Activated naive CD8-positive, alpha-beta T cell treated with anti-CD3 and anti-CD28 coated beads, Interleukin-2, amount 50 U/mL, for 16 hours (primary cell): ENCODE results near the gene AKAP13.

Experiments used
- DNase-seq: peaks from one replicate; pipeline ENCODE4 v3.0.0-alpha.2; 2020; ENCODE audit warnings: low read depth, low spot score

AKAP13 gene

DNA sequence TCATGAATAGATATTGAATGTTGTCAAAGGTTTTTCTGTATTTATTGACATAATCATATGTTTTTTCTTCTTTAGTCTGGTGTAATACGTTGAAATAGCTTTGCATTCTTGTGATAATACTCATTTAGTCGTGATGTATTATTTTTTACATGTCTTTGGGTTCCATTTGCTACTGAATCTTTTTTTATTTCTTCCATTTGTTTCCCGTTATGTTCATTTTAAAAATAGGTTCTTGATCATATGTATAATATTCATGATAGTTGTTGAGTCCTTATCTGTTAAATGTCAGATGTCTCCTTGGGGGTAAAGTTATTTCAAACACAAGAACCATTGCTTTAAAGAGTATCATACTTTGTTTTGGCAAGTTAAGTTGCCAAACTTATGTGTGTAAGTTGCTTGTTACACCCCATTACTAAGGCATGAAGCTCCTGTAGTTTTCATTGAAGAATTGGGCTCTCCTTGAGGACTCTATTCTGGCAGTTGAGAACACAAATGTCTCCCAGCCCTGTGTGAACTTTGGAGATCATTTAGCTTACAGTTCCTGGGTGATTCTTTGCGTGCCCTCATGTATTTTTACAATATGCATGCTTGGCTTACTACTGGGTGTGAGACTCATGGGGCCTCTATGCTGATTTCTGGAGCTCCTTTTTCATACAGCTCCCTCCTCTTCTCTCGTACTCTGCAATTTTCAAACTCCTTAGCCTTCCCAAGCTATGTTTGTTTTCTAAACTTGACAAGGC is 8.3 kb downstream of the AKAP13 start:
- DNase-seq: no peak

DNA sequence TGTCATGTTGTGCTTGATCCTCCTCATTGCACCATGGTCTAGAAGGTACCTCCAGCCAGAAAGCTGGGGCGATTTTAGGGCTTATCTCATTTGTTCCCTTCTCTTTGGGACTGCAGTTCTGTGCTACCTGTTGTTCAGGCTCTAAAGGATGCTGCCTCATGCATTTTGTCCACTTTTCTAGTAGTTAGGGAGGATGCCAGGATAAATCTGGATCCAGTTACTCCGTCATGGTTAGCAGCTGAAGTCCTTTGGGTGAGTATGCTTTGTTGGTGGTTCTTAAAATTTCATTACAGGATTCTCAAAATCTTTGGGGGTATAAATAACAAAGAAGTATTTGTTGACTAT is 8.9 kb downstream of the AKAP13 start:
- no peak for DNase-seq

DNA sequence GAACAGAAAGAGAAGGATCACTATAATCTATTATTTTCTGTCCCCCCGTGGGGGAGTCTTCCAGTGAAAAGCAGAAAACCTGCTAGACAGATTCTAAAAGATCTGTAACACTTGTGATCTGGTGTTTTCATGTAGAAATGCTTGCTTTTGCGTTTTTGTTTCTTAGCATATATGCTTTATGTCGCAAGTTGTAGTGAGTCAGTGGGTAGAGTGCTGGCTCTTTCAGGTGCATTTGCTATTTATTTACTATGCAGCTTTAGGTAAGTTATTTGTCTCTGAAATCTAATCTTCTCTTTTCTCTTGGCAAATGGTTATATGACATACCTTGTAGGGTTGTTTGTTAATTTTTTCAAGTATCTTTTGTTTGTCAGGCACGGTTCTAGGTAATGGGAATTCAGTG is 9.4 kb downstream of the AKAP13 start:
- DNase-seq: no peak

DNA sequence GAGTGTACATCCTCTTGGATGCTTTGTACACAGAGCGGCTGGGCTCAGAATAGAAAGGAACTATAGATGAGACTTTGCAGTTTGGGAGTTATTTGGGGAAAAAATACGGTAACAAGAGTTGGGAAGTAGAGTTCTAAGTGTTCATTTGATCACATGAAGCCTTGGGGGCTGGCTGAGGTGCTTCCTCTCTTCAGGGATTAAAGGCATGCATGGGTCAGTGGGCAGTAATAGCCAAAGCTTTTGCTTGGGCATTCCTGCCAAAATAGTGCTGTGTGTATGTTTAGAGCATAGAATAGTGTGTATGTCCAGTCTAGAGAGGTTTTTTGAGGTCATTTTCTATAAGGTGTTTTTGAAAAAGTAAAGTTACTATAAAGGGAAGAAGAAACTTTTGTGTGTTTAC is 12.8 kb downstream of the AKAP13 start:
- no peak for DNase-seq

DNA sequence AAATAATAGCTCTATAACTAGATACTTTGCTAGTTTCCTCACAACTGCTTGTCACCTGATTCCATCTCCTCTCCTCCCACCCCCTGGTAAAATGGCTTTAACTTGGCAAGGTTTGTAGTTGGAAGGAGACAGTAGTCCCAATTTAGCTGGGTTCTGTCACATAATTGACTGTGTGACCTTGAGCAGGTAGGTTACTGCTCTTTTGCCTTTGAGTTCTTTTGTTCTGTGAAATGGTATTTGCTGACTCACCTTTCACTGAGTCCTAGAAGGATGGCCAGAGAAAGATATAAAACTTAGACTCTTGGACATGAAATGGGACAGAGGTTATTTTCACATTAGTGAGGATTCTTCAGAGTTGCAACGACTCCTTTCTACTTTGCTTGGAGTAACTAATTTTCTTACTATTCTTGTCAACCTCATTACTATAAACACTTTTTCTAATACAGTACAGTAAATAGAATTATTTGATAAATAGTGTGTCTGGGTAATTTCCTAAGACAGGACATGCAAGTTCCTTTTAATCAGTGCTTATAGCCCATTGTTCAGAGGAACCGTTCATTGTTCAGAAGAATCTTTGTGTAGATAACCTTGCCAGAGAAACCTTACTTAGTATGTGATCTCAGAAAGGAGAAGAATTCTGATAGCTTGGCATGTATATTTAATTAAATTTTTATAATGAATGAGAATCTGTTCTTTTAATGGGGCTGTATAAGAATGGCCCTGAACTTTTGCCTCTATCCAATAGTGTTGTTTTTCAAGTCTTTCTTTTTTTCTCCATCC is 14.3 kb downstream of the AKAP13 start:
- no peak for DNase-seq

DNA sequence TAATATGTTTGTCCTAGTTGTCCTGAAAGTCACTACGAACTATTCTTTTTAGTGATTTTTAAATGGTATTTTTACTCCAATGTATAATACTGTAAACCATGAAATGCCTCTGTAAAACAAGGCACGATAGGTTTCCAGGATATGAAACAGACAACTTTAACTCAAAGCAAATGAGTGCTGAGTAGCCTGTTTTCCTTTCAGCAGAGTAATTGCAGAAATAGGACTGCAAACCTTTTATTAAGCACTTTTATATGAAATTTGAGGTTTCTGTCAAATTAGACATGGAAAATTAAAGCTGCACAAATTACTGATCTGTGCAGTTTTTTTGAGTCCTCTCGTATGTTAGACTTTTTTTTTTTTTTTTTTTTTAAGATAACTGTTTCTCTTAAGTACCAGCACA is 16.2 kb downstream of the AKAP13 start:
- DNase-seq: no peak

DNA sequence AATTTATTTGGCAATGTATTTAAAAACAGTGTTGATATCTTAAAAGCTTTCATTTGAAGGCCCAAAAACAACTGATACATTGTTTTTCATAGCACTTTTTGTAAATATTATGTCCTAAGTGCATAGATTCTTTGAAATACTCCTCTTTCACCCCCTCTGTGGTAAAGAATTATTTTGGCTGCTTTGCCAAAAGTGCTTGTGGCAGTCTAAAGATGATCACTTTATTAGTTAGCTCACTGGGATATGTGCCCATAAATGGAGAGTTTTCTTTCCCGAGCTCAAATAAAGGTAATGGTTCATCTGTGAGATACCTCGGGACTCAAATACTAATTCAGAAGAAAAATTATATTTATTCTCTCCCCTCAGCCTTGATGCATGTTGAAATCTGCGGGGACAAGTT is 16.7 kb downstream of the AKAP13 start:
- DNase-seq: no peak

DNA sequence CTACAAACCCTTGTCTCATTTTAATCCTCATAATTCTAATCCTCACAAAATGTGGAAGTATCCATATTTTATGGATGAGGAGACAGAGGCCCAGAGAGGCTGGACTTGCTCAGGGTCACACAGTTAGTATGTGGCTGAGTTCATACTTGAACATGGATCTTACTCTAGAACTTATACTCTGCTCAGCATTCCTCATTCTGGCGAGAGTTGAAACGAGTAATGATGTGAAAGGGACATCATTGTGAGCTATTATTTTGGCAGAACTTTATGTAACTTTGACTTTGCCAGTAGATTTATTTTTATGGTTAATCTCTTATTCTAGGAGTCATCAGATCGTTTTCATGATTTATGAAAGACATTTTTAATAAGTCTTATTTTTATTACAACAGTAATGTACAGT is 17.5 kb downstream of the AKAP13 start:
- no peak for DNase-seq

DNA sequence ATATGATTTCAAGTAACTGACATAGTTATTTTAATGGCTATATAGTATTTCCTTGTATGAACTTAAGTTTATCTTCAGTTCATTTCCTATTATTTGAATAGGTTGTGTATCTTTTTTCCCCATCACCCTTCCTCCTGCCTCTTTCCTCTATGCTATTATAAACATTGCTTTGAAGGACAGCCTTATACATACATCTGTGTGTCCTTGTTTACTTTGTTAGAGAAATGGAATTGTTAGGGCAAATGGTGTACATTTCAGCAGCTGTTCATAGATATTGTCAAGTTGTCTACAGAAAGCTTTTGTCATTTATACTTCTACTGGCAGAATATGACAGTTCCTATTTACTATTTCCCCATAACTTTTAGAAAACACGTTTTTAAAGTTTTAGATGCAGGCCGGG is 18.4 kb downstream of the AKAP13 start:
- no peak for DNase-seq

DNA sequence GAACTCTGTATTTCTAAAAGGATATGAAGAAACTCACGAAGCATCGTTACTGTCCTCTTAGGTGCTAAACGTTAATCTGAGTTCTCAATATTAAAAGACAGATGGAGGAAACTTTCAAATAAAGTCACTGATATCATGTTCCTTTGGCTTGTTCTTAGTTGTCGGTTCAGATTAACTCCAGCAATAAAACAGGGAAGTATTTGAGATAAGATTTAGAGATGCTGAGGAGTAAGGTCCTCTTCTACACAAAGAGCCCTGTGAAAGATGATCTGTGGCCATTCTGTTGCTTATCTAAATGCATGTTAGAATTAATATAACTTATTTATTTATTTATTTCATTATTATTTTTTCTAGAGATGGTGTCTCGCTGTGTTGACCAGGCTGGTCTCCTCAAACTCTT is 19.2 kb downstream of the AKAP13 start:
- no peak for DNase-seq

DNA sequence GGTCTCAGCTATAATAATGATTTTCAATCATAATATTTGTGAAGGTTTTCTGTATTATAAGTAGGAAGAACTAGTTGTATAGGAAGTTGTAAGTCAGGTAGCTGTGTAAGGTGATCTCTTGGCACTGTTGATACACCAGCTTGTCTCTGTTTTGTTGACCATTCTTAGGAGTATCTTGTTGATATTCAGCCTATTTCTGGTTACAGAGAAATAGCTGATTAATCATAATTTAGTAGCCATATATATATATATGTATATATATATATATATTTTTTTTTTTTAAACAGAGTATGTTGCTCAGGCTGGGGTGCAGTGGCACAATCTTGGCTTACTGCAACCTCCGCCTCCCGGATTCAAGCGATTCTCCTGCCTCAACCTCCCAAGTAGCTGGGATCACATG is 20.2 kb downstream of the AKAP13 start:
- no peak for DNase-seq

DNA sequence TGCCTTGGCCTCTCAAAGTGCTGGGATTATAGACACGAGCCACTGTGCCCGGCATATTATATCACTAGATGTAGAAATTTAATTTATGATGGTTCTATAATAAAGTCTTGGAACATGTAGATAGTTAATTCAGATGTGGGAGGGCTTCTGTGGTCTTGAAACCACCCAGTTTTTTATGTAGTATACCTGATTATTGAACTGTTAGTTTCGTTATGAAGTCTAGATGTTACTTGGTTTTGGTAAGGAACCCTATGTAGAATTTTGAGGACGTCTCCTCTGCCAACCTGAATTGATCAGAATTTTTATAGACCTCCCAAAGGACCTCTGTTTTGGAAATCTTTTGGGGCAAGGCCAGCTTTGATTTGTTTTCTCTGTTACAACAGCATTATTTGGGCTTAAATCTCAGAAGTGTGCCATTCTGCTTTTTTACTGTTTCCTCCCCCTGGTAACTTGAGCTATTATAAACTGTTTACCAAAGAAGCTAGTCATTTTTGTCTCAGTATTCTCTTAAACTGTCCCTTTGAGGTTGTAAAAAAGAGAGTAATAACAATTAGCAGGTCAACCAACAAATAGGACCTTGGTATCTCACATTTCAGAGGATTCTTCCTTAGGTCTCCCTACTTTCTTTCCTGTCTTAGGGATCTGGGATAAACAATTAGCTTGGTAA is 20.8 kb downstream of the AKAP13 start:
- no peak for DNase-seq

DNA sequence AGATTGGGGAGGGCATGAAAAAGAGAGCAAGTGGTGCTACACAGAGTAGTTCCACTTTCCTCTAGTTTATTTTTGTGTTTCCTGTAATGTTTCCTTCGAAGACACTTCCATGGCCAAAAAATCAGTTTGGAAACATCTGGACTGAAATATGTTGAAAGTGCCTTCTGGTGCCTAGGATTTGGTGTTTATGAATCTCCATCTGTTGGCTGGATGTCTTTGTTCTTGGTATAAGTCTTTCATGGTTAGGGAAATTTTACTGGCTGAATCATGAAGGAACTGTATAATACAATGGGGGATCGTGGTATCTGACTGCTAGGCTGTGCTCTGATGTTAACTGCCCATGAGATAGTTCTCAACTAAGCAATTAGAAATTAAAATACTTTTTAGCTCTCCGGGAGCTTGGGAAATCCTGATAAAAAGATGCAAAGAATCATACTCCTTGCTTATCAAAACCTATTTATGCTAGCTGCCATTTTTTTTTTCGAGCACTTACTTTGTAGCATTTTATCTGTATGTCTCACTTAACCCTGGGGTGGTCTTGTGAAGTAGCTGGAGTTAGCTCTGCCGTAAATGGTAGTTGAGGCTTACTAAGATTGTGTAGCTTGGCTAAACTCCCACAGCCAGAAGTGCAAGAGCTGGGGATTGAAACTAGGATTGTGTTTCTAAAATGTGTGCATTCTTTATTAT is 21.9 kb downstream of the AKAP13 start:
- DNase-seq: no peak

DNA sequence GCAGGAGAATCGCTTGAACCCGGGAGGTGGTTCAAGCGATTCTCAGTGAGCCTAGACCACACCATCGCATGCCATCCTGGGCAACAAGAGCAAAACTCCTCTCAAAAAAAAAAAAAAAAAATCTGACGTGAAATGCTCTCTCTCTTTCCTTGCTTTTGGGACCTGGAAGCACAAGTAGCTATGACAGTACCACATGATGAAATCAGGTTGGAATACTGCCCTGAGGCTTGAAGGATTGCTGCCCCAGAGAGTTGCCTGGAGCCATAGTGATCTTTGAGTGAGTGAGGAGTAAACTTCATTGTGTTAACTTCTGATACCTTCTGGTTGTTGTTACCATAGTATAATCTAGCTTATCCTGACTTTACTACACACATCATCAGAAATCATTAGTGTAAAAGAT is 23.3 kb downstream of the AKAP13 start:
- DNase-seq: no peak

DNA sequence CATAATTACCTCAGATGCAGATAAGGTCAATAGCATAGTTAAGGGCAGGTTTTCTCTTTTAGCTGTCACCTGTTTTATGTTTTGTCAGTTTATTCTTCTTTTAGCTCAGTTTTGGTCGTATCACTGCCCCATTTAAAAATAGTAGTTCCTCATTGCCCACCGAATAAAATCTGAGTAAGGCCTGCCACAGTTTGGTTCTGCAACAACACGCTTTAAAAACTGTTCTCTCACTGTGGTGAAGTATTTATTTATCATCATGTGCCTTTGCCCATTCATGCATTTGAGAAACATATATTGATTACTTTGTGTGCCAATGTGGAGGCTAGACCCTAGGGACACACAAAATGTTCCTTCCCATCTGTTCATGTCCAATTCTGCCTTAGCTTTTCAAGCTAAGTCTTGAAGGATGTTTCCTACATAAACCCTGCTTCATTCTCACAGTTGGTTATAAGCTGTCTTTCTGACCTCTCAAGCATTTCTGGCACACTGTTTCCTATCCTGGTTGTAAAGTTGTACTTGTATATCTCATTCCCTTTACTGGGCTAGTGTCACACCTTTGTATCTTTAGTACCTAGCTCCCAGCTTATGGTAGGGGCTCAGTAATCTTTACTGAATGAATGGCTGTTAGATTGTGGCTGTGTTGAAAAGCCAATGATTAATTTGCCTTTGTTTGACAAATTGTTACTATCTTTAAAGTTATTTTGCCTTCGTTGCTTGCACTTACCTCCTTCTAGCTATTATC is 23.9 kb downstream of the AKAP13 start:
- DNase-seq: no peak

DNA sequence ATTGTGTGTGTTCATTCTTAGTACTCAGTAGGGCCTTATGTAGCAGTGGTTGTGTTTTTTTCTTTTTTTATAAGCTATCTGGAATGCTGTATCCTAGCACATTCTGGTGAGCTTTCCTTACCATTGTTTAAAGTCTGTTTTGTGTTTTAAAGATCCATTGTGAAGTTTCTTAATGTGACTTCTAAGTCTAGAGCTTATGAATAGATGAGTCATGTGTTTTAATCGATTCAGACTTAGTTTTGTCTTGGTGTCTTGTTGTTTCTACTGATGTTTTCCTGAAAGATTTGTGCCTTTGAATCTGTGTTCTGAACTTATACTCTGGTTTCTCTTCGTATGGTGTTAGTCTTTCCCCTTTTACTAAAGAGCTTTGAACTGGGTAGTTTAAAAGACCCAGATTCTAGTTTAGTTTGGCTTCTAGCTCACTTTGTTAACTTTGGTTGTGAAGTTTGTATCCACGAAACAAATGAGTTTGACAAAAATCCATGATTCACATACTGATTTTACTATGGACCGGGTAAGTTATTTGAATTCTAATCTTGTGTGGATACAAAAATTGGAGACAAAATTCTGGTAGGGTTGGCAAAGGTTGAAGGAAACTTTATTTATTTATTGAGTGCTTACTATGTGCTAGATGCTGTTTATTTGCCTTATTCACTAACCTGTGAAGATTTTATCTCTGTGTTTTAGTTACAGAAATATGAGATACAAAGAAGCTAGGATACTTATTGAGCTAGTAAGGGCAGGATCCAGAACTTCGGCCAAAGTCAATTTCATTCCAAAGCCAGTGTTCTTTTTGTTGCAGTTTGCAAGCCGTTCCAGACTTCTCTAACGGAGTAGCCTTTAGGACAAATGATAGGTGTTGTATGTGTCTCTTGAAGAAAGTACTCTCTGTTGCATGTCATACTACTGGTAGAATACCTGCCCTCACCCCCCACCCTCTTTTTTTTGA is 24.8 kb downstream of the AKAP13 start:
- no peak for DNase-seq

DNA sequence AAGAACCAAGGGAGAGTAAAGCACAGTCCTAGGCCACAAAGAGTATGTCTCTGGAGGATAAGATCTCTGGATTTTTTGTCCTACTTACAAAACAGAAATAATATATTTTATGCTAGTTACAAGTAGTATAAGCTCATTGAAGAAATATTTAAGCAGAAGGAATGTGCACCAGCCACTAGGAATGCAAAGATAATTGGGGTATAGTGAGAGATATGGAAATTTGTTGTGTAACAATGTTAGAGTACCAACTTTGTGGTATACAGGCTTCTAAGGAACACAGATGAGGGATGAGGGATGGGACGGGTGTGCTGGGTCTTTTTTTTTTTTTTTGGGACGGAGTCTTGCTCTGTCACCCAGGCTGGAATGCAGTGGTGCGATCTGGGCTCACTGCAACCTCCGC is 26.5 kb downstream of the AKAP13 start:
- no peak for DNase-seq

DNA sequence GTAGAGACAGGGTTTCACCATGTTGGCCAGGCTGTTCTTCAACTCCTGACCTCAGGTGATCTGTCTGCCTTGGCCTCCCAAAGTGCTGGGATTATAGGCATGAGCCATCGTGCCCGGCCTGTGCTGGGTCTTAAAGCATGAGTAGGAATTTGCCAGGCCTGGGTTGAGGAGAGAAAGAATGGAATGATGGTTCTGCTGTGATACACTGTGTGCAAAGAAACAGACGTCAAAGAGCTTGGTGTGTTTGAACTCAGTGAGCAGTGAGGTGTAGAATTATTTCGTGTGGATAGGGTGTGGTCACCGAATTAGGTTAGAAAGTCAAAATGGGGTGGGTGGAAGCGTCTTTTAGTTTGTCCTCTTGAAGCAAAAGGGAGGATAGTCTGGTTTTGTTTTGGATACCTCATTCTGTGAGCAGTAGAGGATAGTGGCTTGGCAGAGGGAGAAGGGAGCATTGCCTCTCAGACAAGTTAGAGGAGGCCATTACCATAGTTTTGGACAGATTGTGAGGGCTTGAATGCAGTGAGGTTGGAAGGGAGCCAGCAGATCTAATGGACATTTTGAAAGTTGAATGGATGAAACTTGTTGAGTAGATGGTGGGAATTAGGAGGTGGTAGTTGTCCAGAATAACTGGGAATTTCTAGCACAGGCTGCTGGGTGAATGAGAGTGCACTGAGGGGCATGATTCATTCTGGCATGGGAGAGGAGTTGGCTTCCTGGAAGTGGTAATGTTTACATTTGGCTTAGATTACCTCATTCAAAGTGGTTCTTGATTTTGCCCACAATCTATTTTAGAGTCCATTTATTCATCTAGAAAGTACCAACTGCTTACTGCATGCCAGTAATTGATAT is 27.2 kb downstream of the AKAP13 start:
- no peak for DNase-seq

DNA sequence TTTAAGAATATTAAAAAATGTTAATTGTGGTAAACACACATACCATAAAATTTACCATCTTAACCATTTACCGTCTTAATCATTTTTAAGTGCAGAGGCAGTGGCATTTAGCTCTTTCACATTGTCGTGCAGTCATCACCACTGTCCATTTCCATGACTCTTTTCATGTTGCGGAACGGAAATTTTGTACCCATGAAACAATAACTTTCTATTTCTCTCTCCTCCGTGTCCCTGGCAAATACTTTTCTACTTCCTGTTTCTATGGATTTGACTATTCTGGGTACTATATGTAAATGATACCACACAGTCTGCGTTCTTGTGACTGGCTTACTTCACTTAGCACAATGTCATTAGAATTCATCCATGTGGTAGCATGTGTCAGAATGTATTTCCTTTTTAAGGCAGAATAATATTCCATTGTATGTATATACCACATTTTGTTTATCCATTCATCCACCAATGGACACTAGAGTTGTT is 27.9 kb downstream of the AKAP13 start:
- no peak for DNase-seq
